HepG2 (cell line): ENCODE data around the gene RBP4. TPM values are rescaled to one million over a fixed set of nuclear protein-coding genes. Genes with fewer than 3 reads are reported as not detected.
A peak's percentile ranks its signal among the peaks of the same experiment; 100 is the strongest.

Experiments
- ARHGAP35 ChIP-seq: sonication (generic); formaldehyde crosslinking; IDR thresholded peaks from 2 replicates; pipeline ENCODE4 v1.9.0; 2022; ENCODE audit warnings: mild to moderate bottlenecking, inconsistent platforms, moderate library complexity, missing genetic modification reagents, borderline replicate concordance
- DPF2 ChIP-seq: sonication (generic); formaldehyde crosslinking; IDR thresholded peaks from 2 replicates; pipeline ENCODE4 v1.4.0; 2020; ENCODE audit warnings: mild to moderate bottlenecking, low read depth, missing genetic modification reagents, borderline replicate concordance
- FOXM1 ChIP-seq: sonication (generic); formaldehyde crosslinking; IDR thresholded peaks from 2 replicates; pipeline ENCODE4 v1.5.0; 2020; ENCODE audit warnings: missing genetic modification reagents
- HIVEP1 ChIP-seq: sonication (generic); formaldehyde crosslinking; IDR thresholded peaks from 2 replicates; pipeline ENCODE4 v1.4.0; 2020; ENCODE audit warnings: mild to moderate bottlenecking, missing genetic modification reagents
- HNRNPH1 ChIP-seq: fragments of 200-400 bp; formaldehyde crosslinking; optimal IDR thresholded peaks from 2 replicates; pipeline ENCODE3; 2017; ENCODE audit warnings: mild to moderate bottlenecking, low read depth, low read length
- HNRNPLL ChIP-seq: fragments of 200-400 bp; formaldehyde crosslinking; IDR thresholded peaks from 2 replicates; pipeline ENCODE4 v1.6.1; 2017; ENCODE audit warnings: mild to moderate bottlenecking, low read depth, low read length; ENCODE audit not compliant: poor library complexity, severe bottlenecking
- IKZF1 ChIP-seq: fragments of 450-650 bp; IDR thresholded peaks from 2 replicates; pipeline ENCODE4 v1.7.1; 2016
- MED1 ChIP-seq: sonication (generic); formaldehyde crosslinking; IDR thresholded peaks from 2 replicates; pipeline ENCODE4 v1.4.0; 2020; ENCODE audit warnings: missing genetic modification reagents
- NCOA5 ChIP-seq: sonication (generic); formaldehyde crosslinking; IDR thresholded peaks from 2 replicates; pipeline ENCODE4 v1.4.0; 2020; ENCODE audit warnings: missing genetic modification reagents
- NR2F6 ChIP-seq, 2 experiments: IDR thresholded peaks; 2 replicates each; pipeline ENCODE4 v1.6.1; 2016; ENCODE audit warnings: antibody characterized with exemption in 1 of 2, mild to moderate bottlenecking in 1 of 2
- RFX1 ChIP-seq: fragments of 450-650 bp; IDR thresholded peaks from 2 replicates; pipeline ENCODE4 v1.6.1; 2017
- TGIF2 ChIP-seq: IDR thresholded peaks from 2 replicates; pipeline ENCODE4 v1.6.1; 2016; ENCODE audit warnings: control low read depth, missing compliant biosample characterization
- YEATS2 ChIP-seq: sonication (generic); formaldehyde crosslinking; IDR thresholded peaks from 2 replicates; pipeline ENCODE4 v1.4.0; 2020; ENCODE audit warnings: missing genetic modification reagents, borderline replicate concordance
- ZNF577 ChIP-seq: sonication (generic); formaldehyde crosslinking; IDR thresholded peaks from 2 replicates; pipeline ENCODE4 v1.4.0; 2020; ENCODE audit warnings: mild to moderate bottlenecking, low read depth, missing genetic modification reagents, borderline replicate concordance
- ZNF615 ChIP-seq: sonication (generic); formaldehyde crosslinking; IDR thresholded peaks from 2 replicates; pipeline ENCODE4 v1.5.0; 2020; ENCODE audit warnings: mild to moderate bottlenecking, missing genetic modification reagents, borderline replicate concordance
- polyA plus RNA-seq, 8 experiments: library from polyadenylated mRNA; depleted of rRNA in 3 of 8; stranded (reverse) in 7 of 8; unstranded in 1 of 8; fragments of >200 nt; fragmentation: Illumina TruSeq in 4 of 8; extraction: Trizol in 4 of 8; gene quantifications; 2 replicates each; pipeline versions ENCODE4 v1.2.1 to v1.2.3, GENCODE V29; 2011 to 2016; ENCODE audit warnings: low read depth in 4 of 8, missing spikeins in 1 of 8, mixed read lengths in 1 of 8; ENCODE audit not compliant: insufficient read depth in 1 of 8
- total RNA-seq, 5 experiments: library from RNA; depleted of rRNA; stranded (reverse); fragments of >200 nt; fragmentation: Illumina TruSeq; extraction: Trizol; gene quantifications; 2 replicates each; pipeline ENCODE4 v1.2.3, GENCODE V29; 2016; ENCODE audit warnings: low read depth in 1 of 5
- TF ChIP-seq, protein P1 (sequence below): sonication (generic); formaldehyde crosslinking; IDR thresholded peaks from 2 replicates; pipeline ENCODE4 v1.8.0; 2022; ENCODE audit warnings: missing genetic modification reagents, low read depth, mild to moderate bottlenecking, borderline replicate concordance
- TF ChIP-seq, protein P2 (sequence below): sonication (generic); formaldehyde crosslinking; IDR thresholded peaks from 2 replicates; pipeline ENCODE4 v1.4.0; 2020; ENCODE audit warnings: mild to moderate bottlenecking, missing genetic modification reagents
- TF ChIP-seq, protein P3 (sequence below): sonication (generic); formaldehyde crosslinking; conservative IDR thresholded peaks from 2 replicates; pipeline ENCODE4 v1.8.0; 2022; ENCODE audit warnings: low read depth, missing genetic modification reagents
- TF ChIP-seq, protein P4 (sequence below): sonication (generic); formaldehyde crosslinking; IDR thresholded peaks from 2 replicates; pipeline ENCODE4 v1.8.0; 2022; ENCODE audit warnings: mild to moderate bottlenecking, missing genetic modification reagents
- TF ChIP-seq, protein P5 (sequence below): sonication (generic); formaldehyde crosslinking; IDR thresholded peaks from 2 replicates; pipeline ENCODE4 v1.4.0; 2020; ENCODE audit warnings: missing genetic modification reagents
- TF ChIP-seq, protein P6 (sequence below): sonication (generic); formaldehyde crosslinking; IDR thresholded peaks from 2 replicates; pipeline ENCODE4 v1.8.0; 2022; ENCODE audit warnings: missing genetic modification reagents, mild to moderate bottlenecking, borderline replicate concordance

Gene RBP4
- total and polyA plus RNA-seq, 2 of the 13 experiments (the other 11 are each of a cell fraction or from before 2014, with no cell fraction given): 642 to 931 TPM

DNA sequence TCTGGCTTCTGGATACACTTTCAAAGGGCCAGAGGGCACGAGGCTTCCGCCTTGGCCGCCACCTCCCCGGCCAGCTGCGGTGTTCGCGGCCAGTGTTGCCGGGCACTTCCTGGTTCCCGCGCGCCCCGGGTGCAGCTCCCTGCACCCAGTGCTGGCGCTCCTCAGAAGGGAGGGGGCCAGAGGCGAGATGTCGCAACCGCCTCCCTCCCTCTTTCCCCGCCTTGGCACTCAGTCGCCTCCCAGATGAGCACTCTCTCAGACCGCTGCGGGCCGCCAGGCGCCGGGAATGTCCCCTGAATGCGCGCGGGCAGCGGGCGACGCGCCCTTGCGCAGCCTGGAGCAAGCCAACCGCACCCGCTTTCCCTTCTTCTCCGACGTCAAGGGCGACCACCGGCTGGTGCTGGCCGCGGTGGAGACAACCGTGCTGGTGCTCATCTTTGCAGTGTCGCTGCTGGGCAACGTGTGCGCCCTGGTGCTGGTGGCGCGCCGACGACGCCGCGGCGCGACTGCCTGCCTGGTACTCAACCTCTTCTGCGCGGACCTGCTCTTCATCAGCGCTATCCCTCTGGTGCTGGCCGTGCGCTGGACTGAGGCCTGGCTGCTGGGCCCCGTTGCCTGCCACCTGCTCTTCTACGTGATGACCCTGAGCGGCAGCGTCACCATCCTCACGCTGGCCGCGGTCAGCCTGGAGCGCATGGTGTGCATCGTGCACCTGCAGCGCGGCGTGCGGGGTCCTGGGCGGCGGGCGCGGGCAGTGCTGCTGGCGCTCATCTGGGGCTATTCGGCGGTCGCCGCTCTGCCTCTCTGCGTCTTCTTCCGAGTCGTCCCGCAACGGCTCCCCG is 34.4 kb downstream of the RBP4 start, which contains the start of gene FFAR4 (continued):
- TF ChIP-seq ZNF577 (CRISPR knock-in tag) (no peak), FOXM1 (CRISPR knock-in tag) (no peak), HNRNPH1 (no peak), DPF2 (CRISPR knock-in tag) (no peak), YEATS2 (CRISPR knock-in tag) (no peak), ARHGAP35 (CRISPR knock-in tag) (no peak), HNRNPLL (peak; percentile 28), IKZF1 (no peak), TGIF2 (CRISPR knock-in tag) (no peak), NCOA5 (CRISPR knock-in tag) (no peak), NR2F6 (IDR thresholded peaks at IDR 0.05) (no peak), NR2F6 (CRISPR knock-in tag; IDR thresholded peaks at IDR 0.05) (no peak), HIVEP1 (CRISPR knock-in tag) (no peak), RFX1 (no peak), ZNF615 (CRISPR knock-in tag) (no peak), MED1 (CRISPR knock-in tag) (no peak)
- TF ChIP-seq, protein P1, sequence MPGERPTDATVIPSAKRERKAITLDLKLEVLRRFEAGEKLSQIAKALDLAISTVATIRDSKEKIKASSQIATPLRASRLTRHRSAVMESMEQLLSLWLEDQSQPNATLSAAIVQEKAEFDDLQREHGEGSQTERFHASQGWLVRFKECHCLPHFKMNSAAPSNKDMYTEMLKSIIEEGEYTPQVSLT (CRISPR knock-in tag): no peak
- TF ChIP-seq, protein P2, sequence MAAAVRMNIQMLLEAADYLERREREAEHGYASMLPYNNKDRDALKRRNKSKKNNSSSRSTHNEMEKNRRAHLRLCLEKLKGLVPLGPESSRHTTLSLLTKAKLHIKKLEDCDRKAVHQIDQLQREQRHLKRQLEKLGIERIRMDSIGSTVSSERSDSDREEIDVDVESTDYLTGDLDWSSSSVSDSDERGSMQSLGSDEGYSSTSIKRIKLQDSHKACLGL: no peak
- TF ChIP-seq, protein P3, sequence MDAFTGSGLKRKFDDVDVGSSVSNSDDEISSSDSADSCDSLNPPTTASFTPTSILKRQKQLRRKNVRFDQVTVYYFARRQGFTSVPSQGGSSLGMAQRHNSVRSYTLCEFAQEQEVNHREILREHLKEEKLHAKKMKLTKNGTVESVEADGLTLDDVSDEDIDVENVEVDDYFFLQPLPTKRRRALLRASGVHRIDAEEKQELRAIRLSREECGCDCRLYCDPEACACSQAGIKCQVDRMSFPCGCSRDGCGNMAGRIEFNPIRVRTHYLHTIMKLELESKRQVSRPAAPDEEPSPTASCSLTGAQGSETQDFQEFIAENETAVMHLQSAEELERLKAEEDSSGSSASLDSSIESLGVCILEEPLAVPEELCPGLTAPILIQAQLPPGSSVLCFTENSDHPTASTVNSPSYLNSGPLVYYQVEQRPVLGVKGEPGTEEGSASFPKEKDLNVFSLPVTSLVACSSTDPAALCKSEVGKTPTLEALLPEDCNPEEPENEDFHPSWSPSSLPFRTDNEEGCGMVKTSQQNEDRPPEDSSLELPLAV (CRISPR knock-in tag): no peak
- TF ChIP-seq, protein P4, sequence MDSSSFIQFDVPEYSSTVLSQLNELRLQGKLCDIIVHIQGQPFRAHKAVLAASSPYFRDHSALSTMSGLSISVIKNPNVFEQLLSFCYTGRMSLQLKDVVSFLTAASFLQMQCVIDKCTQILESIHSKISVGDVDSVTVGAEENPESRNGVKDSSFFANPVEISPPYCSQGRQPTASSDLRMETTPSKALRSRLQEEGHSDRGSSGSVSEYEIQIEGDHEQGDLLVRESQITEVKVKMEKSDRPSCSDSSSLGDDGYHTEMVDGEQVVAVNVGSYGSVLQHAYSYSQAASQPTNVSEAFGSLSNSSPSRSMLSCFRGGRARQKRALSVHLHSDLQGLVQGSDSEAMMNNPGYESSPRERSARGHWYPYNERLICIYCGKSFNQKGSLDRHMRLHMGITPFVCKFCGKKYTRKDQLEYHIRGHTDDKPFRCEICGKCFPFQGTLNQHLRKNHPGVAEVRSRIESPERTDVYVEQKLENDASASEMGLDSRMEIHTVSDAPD (CRISPR knock-in tag): no peak
- TF ChIP-seq, protein P5, sequence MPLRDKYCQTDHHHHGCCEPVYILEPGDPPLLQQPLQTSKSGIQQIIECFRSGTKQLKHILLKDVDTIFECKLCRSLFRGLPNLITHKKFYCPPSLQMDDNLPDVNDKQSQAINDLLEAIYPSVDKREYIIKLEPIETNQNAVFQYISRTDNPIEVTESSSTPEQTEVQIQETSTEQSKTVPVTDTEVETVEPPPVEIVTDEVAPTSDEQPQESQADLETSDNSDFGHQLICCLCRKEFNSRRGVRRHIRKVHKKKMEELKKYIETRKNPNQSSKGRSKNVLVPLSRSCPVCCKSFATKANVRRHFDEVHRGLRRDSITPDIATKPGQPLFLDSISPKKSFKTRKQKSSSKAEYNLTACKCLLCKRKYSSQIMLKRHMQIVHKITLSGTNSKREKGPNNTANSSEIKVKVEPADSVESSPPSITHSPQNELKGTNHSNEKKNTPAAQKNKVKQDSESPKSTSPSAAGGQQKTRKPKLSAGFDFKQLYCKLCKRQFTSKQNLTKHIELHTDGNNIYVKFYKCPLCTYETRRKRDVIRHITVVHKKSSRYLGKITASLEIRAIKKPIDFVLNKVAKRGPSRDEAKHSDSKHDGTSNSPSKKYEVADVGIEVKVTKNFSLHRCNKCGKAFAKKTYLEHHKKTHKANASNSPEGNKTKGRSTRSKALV (CRISPR knock-in tag): peak; percentile 100
- TF ChIP-seq, protein P6, sequence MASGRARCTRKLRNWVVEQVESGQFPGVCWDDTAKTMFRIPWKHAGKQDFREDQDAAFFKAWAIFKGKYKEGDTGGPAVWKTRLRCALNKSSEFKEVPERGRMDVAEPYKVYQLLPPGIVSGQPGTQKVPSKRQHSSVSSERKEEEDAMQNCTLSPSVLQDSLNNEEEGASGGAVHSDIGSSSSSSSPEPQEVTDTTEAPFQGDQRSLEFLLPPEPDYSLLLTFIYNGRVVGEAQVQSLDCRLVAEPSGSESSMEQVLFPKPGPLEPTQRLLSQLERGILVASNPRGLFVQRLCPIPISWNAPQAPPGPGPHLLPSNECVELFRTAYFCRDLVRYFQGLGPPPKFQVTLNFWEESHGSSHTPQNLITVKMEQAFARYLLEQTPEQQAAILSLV (CRISPR knock-in tag): no peak
